NT2/D1 (cell line): ENCODE measurements around the gene KIF1C.

Source experiments
- DNase-seq: peaks from one replicate; pipeline ENCODE4 v3.0.0-alpha.2; 2011; ENCODE audit warnings: low read depth, low spot score
- H3K27me3 ChIP-seq: 2 replicates; pipeline ENCODE4 v1.6.0; 2011; ENCODE audit warnings: mild to moderate bottlenecking; ENCODE audit not compliant: insufficient read length, insufficient read depth
- H3K36me3 ChIP-seq: 2 replicates; pipeline ENCODE4 v1.6.1; 2011; ENCODE audit warnings: mild to moderate bottlenecking, low read length, mixed read lengths; ENCODE audit not compliant: insufficient read depth, insufficient read length
- H3K4me1 ChIP-seq: 2 replicates; pipeline ENCODE4 v1.5.1; 2011; ENCODE audit not compliant: insufficient read depth, insufficient read length
- H3K4me3 ChIP-seq: 2 replicates; pipeline ENCODE4 v1.5.1; 2011; ENCODE audit warnings: low read depth; ENCODE audit not compliant: insufficient read length
- H3K9ac ChIP-seq: 2 replicates; pipeline ENCODE4 v1.6.0; 2011; ENCODE audit warnings: low read depth; ENCODE audit not compliant: insufficient read length
- H3K9me3 ChIP-seq: 2 replicates; pipeline ENCODE4 v1.5.1; 2011; ENCODE audit warnings: mild to moderate bottlenecking, low read length; ENCODE audit not compliant: insufficient read depth
- SUZ12 ChIP-seq: IDR thresholded peaks from 2 replicates; pipeline ENCODE4 v1.6.1; 2011; ENCODE audit not compliant: insufficient read length, insufficient read depth; ENCODE audit errors: extremely low read depth
- YY1 ChIP-seq: IDR thresholded peaks from 2 replicates; pipeline ENCODE4 v1.6.1; 2011; ENCODE audit not compliant: insufficient read length, insufficient read depth
- ZNF274 ChIP-seq: IDR thresholded peaks from 2 replicates; pipeline ENCODE4 v1.6.1; 2011; ENCODE audit warnings: mild to moderate bottlenecking, low read depth, low read length

The KIF1C gene

DNA sequence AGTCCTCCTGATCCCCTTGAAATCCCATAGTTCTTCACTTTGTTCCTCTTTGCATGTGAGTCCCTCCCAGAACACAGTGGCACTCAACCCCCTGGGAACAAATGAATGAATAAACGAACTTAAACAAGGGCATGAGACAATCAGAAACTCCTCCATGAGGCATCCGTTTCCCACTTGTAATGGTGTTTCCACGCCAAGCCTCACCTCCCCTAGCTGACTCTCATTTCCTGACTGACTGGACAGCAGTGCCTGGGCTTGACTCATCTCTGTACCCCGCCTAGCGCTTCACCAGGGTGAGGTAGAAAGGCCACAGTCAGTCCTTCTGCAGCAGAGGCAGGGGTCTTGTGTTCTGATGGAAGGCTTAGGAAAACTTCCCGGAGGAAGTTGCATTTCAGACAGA lies 14.2 kb downstream of the KIF1C start:
- Histone ChIP-seq H3K9ac (no peak overlapping the region), H3K36me3 (peaks cover 72% of the 10 kb centered on the region), H3K4me3 (no peak overlapping the region), H3K9me3 (no peaks in the 10 kb centered on the region), H3K27me3 (no peaks in the 10 kb centered on the region), H3K4me1 (no peaks in the 10 kb centered on the region)
- no peak for DNase-seq
- no peak for TF ChIP-seq YY1
- no peak for TF ChIP-seq ZNF274
- no peak for TF ChIP-seq SUZ12

DNA sequence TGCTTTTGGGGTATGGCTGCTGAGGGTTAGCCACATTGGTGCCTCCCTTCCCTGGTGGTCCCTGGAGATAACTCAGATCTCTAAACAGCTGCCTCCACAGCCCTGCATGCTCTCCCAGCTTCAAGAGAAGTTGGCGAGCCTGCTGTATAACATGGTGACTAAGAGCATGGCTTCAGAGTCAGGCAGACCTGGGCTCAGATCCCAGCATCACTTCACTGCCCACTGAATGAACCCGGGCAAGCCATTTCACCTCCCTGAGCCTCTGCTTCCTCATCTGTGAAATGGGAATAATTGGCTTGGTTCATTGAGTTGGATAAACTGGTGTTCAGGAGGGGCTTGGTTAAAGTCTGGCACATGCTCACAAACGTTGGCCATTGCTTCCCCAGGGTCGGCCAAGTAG lies 16.6 kb downstream of the KIF1C start:
- no peak for TF ChIP-seq YY1
- TF ChIP-seq SUZ12: no peak
- no peak for TF ChIP-seq ZNF274
- no peaks in the 10 kb centered on the region for H3K9me3 ChIP-seq
- no peak overlapping the region for H3K9ac ChIP-seq
- DNase-seq: no peak
- peaks cover 61% of the 10 kb centered on the region for H3K36me3 ChIP-seq
- H3K4me1 ChIP-seq: peaks cover 2% of the 10 kb centered on the region
- H3K27me3 ChIP-seq: no peaks in the 10 kb centered on the region
- no peak overlapping the region for H3K4me3 ChIP-seq

DNA sequence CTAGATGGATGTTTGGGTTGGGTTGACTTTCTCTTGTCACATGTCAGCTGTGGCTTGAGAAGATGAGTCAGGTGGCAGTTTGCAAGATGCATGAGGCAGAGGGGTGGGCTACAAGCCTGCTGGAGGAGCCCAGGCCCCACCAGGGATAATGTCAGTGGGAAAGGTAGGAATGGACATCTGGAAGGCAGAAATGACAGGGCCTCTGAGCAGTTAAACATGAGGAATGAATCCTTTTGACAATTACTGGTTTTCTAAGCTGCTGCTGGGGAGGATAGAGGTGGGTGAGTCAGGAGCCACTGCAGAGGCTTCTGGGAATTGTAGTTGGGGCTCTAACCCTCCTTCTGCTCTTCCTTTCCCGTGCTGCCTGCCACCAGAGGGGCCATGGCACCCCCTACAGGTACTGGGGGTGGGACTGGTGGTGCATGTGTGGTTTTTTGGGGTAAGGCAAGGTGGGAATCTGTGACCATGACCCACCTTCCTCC lies 21.8 kb downstream of the KIF1C start:
- H3K4me3 ChIP-seq: no peak overlapping the region
- H3K27me3 ChIP-seq: no peaks in the 10 kb centered on the region
- no peak overlapping the region for H3K9ac ChIP-seq
- TF ChIP-seq SUZ12 (no peak), YY1 (no peak), ZNF274 (no peak)
- no peaks in the 10 kb centered on the region for H3K9me3 ChIP-seq
- peaks cover 3% of the 10 kb centered on the region for H3K4me1 ChIP-seq
- peaks cover 72% of the 10 kb centered on the region for H3K36me3 ChIP-seq
- DNase-seq: no peak

DNA sequence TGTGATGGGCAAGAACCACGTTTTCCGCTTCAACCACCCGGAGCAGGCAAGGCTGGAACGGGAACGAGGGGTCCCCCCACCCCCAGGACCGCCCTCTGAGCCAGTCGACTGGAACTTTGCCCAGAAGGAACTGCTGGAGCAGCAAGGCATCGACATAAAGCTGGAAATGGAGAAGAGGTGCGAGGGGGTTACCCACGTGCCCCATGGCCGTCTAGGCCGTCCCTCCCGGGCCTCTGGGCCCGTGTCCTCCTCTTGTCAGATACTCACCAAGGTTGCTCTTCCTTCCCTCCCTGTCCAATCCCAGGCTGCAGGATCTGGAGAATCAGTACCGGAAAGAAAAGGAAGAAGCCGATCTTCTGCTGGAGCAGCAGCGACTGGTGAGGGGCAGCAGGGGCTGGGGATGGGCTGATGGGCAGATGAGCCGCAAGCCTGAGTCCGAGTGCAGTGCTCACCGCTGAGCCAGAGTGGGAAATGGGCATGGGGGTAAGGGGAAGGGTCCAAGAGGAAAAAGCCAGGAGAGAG lies 22.8 kb downstream of the KIF1C start:
- H3K9ac ChIP-seq: no peak overlapping the region
- H3K27me3 ChIP-seq: no peaks in the 10 kb centered on the region
- H3K9me3 ChIP-seq: no peaks in the 10 kb centered on the region
- DNase-seq: no peak
- TF ChIP-seq YY1 (no peak), SUZ12 (no peak), ZNF274 (no peak)
- peaks cover 3% of the 10 kb centered on the region for H3K4me1 ChIP-seq
- no peak overlapping the region for H3K4me3 ChIP-seq
- H3K36me3 ChIP-seq: peaks cover 72% of the 10 kb centered on the region

DNA sequence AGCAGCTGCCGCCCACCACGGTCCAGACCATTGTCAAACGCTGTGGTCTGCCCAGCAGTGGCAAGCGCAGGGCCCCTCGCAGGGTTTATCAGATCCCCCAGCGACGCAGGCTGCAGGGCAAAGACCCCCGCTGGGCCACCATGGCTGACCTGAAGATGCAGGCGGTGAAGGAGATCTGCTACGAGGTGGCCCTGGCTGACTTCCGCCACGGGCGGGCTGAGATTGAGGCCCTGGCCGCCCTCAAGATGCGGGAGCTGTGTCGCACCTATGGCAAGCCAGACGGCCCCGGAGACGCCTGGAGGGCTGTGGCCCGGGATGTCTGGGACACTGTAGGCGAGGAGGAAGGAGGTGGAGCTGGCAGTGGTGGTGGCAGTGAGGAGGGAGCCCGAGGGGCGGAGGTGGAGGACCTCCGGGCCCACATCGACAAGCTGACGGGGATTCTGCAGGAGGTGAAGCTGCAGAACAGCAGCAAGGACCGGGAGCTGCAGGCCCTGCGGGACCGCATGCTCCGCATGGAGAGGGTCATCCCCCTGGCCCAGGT lies 24.5 kb downstream of the KIF1C start:
- H3K4me1 ChIP-seq: peaks cover 3% of the 10 kb centered on the region
- H3K36me3 ChIP-seq: peaks cover 64% of the 10 kb centered on the region
- no peak overlapping the region for H3K9ac ChIP-seq
- H3K27me3 ChIP-seq: no peaks in the 10 kb centered on the region
- H3K9me3 ChIP-seq: no peaks in the 10 kb centered on the region
- no peak for TF ChIP-seq SUZ12
- TF ChIP-seq ZNF274: no peak
- no peak for TF ChIP-seq YY1
- no peak for DNase-seq
- H3K4me3 ChIP-seq: no peak overlapping the region

DNA sequence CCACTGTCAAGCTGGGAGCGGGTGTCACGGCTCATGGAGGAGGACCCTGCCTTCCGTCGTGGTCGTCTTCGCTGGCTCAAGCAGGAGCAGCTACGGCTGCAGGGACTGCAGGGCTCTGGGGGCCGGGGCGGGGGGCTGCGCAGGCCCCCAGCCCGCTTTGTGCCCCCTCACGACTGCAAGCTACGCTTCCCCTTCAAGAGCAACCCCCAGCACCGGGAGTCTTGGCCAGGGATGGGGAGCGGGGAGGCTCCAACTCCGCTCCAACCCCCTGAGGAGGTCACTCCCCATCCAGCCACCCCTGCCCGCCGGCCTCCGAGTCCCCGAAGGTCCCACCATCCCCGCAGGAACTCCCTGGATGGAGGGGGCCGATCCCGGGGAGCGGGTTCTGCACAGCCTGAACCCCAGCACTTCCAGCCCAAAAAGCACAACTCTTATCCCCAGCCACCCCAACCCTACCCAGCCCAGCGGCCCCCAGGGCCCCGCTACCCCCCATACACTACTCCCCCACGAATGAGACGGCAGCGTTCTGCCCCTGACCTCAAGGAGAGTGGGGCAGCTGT lies 25.9 kb downstream of the KIF1C start:
- H3K27me3 ChIP-seq: no peaks in the 10 kb centered on the region
- TF ChIP-seq YY1 (no peak), ZNF274 (no peak), SUZ12 (no peak)
- DNase-seq: no peak
- H3K4me1 ChIP-seq: peaks cover 3% of the 10 kb centered on the region
- H3K9ac ChIP-seq: no peak overlapping the region
- no peak overlapping the region for H3K4me3 ChIP-seq
- H3K9me3 ChIP-seq: no peaks in the 10 kb centered on the region
- peaks cover 60% of the 10 kb centered on the region for H3K36me3 ChIP-seq

DNA sequence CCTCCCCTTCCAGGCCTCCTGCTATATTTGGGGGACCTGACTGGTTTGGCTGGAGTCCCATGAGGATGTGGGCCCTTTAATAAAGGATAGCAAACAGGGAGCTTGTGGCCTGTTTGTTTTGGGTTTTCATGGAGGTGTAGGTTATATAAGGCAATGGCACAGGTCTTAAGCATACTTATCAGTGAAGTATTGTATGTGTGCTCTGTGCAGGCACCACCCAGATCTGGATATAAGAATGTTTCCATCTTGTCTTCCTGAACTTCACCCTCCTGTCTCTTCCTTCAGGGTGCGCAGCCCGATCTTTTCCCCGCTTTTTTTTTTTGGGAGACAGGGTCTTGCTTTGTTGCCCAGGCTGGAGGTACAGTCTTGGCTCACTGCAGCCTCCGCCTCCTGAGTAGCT lies 26.9 kb downstream of the KIF1C start:
- DNase-seq: no peak
- no peaks in the 10 kb centered on the region for H3K27me3 ChIP-seq
- H3K4me3 ChIP-seq: no peak overlapping the region
- H3K9ac ChIP-seq: no peak overlapping the region
- peaks cover 51% of the 10 kb centered on the region for H3K36me3 ChIP-seq
- no peaks in the 10 kb centered on the region for H3K4me1 ChIP-seq
- no peaks in the 10 kb centered on the region for H3K9me3 ChIP-seq
- TF ChIP-seq YY1 (no peak), ZNF274 (no peak), SUZ12 (no peak)
